HepG2 (cell line): ENCODE data around the gene CYP2W1. TPM values are rescaled to one million over a fixed set of nuclear protein-coding genes. Genes with fewer than 3 reads are reported as not detected.

Source experiments
- AKNA ChIP-seq: sonication (generic); formaldehyde crosslinking; IDR thresholded peaks from 2 replicates; pipeline ENCODE4 v1.4.0; 2020; ENCODE audit warnings: missing genetic modification reagents, borderline replicate concordance
- CC2D1A ChIP-seq: sonication (generic); formaldehyde crosslinking; IDR thresholded peaks from 2 replicates; pipeline ENCODE4 v1.8.1; 2023; ENCODE audit warnings: mild to moderate bottlenecking, missing genetic modification reagents
- E2F2 ChIP-seq: sonication (generic); formaldehyde crosslinking; IDR thresholded peaks from 2 replicates; pipeline ENCODE4 v1.4.0; 2020; ENCODE audit warnings: missing genetic modification reagents, borderline replicate concordance
- GTF3A ChIP-seq: sonication (generic); formaldehyde crosslinking; conservative IDR thresholded peaks from 2 replicates; pipeline ENCODE4 v1.4.0; 2020; ENCODE audit warnings: mild to moderate bottlenecking, missing genetic modification reagents
- MYC ChIP-seq: sonication (generic); formaldehyde crosslinking; IDR thresholded peaks from 2 replicates; pipeline ENCODE4 v1.9.0; 2021; ENCODE audit warnings: missing genetic modification reagents, borderline replicate concordance
- NFIC ChIP-seq: IDR thresholded peaks from 2 replicates; pipeline ENCODE4 v1.6.1; 2012; ENCODE audit warnings: mild to moderate bottlenecking, low read length, inconsistent platforms
- RAD21 ChIP-seq: fragments of 450-650 bp; formaldehyde crosslinking; IDR thresholded peaks from 2 replicates; pipeline ENCODE4 v1.5.0; 2020; ENCODE audit warnings: mild to moderate bottlenecking
- RXRA ChIP-seq: sonication (generic); formaldehyde crosslinking; IDR thresholded peaks from 2 replicates; pipeline ENCODE4 v1.5.1; 2020; ENCODE audit warnings: missing genetic modification reagents
- ZBTB37 ChIP-seq: sonication (generic); formaldehyde crosslinking; IDR thresholded peaks from 2 replicates; pipeline ENCODE4 v1.4.0; 2020; ENCODE audit warnings: mild to moderate bottlenecking, missing genetic modification reagents
- ZC3H4 ChIP-seq: sonication (generic); formaldehyde crosslinking; IDR thresholded peaks from 2 replicates; pipeline ENCODE4 v1.4.0; 2020; ENCODE audit warnings: missing genetic modification reagents, borderline replicate concordance
- ZNF333 ChIP-seq: sonication (generic); formaldehyde crosslinking; IDR thresholded peaks from 2 replicates; pipeline ENCODE4 v1.4.0; 2020; ENCODE audit warnings: mild to moderate bottlenecking, missing genetic modification reagents, borderline replicate concordance
- ZNF343 ChIP-seq: sonication (generic); formaldehyde crosslinking; IDR thresholded peaks from 2 replicates; pipeline ENCODE4 v1.4.0; 2020; ENCODE audit warnings: mild to moderate bottlenecking, missing genetic modification reagents
- ZNF567 ChIP-seq: sonication (generic); formaldehyde crosslinking; IDR thresholded peaks from 2 replicates; pipeline ENCODE4 v1.8.1; 2023; ENCODE audit warnings: mild to moderate bottlenecking, missing genetic modification reagents, borderline replicate concordance
- ZNF570 ChIP-seq: sonication (generic); formaldehyde crosslinking; IDR thresholded peaks from 2 replicates; pipeline ENCODE4 v1.4.0; 2020; ENCODE audit warnings: mild to moderate bottlenecking, missing genetic modification reagents, borderline replicate concordance
- ZNF703 ChIP-seq: sonication (generic); formaldehyde crosslinking; IDR thresholded peaks from 2 replicates; pipeline ENCODE4 v1.5.1; 2020; ENCODE audit warnings: missing genetic modification reagents, mild to moderate bottlenecking, moderate library complexity, borderline replicate concordance
- ZNF780A ChIP-seq: sonication (generic); formaldehyde crosslinking; IDR thresholded peaks from 2 replicates; pipeline ENCODE4 v1.8.0; 2022; ENCODE audit warnings: mild to moderate bottlenecking, missing genetic modification reagents, moderate library complexity
- ZSCAN12 ChIP-seq: sonication (generic); formaldehyde crosslinking; IDR thresholded peaks from 2 replicates; pipeline ENCODE4 v1.9.0; 2021; ENCODE audit warnings: mild to moderate bottlenecking, missing genetic modification reagents
- polyA plus RNA-seq, 8 experiments: library from polyadenylated mRNA; depleted of rRNA in 3 of 8; stranded (reverse) in 7 of 8; unstranded in 1 of 8; fragments of >200 nt; fragmentation: Illumina TruSeq in 4 of 8; extraction: Trizol in 4 of 8; gene quantifications; 2 replicates each; pipeline versions ENCODE4 v1.2.1 to v1.2.3, GENCODE V29; 2011 to 2016; ENCODE audit warnings: low read depth in 4 of 8, missing spikeins in 1 of 8, mixed read lengths in 1 of 8; ENCODE audit not compliant: insufficient read depth in 1 of 8
- total RNA-seq, 5 experiments: library from RNA; depleted of rRNA; stranded (reverse); fragments of >200 nt; fragmentation: Illumina TruSeq; extraction: Trizol; gene quantifications; 2 replicates each; pipeline ENCODE4 v1.2.3, GENCODE V29; 2016; ENCODE audit warnings: low read depth in 1 of 5
- TF ChIP-seq, protein P1 (sequence below): sonication (generic); formaldehyde crosslinking; IDR thresholded peaks from 2 replicates; pipeline ENCODE4 v1.8.0; 2022; ENCODE audit warnings: mild to moderate bottlenecking, missing genetic modification reagents; ENCODE audit not compliant: insufficient replicate concordance
- TF ChIP-seq, protein P2 (sequence below): fragments of 450-650 bp; IDR thresholded peaks from 2 replicates; pipeline ENCODE4 v1.6.1; 2016

CYP2W1 gene
- total and polyA plus RNA-seq, 2 of the 13 experiments (the other 11 are each of a cell fraction or from before 2014, with no cell fraction given) = 19.5 to 31.7 TPM

DNA sequence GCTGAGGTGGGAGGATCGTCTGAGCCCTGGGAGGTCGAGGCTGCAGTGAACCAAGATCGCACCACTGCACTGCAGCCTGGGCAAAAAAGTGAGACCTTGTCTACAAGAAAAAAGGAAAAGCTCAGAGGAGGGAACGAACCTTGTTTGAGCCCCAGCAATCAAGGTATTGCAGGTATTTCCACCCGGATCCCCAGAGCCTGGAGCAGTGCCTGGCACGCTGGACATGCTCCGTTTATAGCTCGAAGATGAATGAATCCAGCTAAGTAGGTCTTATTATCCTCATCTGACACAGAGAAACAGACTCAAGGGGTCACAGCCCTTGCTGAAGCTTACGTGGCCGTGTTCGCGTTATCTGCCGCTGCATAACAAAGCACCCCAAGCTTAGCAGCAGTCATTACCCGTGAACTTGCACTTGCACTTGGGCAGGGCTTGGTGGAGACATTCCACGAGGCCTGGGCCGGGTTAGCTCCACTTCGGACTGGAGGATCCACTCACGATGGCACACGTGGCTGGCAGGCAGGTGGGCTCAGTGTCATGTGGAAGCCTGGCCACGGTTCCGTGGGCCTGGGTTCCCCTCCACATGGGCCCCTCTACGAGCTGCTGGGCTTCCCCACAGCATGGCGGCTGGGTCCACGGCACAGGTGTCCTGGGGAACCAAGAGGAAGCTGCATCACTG, 4.4 kb upstream of the CYP2W1 start (continued):
- no peak for TF ChIP-seq ZNF780A (CRISPR knock-in tag)
- TF ChIP-seq ZNF570 (CRISPR knock-in tag) = no peak
- TF ChIP-seq RXRA (CRISPR knock-in tag) = peak; percentile 60
- no peak for TF ChIP-seq ZNF333 (CRISPR knock-in tag)
- TF ChIP-seq RAD21 (CRISPR knock-in tag) = no peak
- TF ChIP-seq, protein P1, sequence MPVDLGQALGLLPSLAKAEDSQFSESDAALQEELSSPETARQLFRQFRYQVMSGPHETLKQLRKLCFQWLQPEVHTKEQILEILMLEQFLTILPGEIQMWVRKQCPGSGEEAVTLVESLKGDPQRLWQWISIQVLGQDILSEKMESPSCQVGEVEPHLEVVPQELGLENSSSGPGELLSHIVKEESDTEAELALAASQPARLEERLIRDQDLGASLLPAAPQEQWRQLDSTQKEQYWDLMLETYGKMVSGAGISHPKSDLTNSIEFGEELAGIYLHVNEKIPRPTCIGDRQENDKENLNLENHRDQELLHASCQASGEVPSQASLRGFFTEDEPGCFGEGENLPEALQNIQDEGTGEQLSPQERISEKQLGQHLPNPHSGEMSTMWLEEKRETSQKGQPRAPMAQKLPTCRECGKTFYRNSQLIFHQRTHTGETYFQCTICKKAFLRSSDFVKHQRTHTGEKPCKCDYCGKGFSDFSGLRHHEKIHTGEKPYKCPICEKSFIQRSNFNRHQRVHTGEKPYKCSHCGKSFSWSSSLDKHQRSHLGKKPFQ (CRISPR knock-in tag) = no peak
- TF ChIP-seq, protein P2, sequence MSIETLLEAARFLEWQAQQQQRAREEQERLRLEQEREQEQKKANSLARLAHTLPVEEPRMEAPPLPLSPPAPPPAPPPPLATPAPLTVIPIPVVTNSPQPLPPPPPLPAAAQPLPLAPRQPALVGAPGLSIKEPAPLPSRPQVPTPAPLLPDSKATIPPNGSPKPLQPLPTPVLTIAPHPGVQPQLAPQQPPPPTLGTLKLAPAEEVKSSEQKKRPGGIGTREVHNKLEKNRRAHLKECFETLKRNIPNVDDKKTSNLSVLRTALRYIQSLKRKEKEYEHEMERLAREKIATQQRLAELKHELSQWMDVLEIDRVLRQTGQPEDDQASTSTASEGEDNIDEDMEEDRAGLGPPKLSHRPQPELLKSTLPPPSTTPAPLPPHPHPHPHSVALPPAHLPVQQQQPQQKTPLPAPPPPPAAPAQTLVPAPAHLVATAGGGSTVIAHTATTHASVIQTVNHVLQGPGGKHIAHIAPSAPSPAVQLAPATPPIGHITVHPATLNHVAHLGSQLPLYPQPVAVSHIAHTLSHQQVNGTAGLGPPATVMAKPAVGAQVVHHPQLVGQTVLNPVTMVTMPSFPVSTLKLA = no peak
- TF ChIP-seq E2F2 = no peak
- TF ChIP-seq ZBTB37 (CRISPR knock-in tag) = no peak
- TF ChIP-seq CC2D1A (CRISPR knock-in tag) = no peak
- peak; percentile 16; the same call in 1 of the 2 replicates for TF ChIP-seq MYC (CRISPR knock-in tag)
- no peak for TF ChIP-seq NFIC
- peak; percentile 94 for TF ChIP-seq ZC3H4 (CRISPR knock-in tag)
- TF ChIP-seq ZNF567 = no peak
- TF ChIP-seq GTF3A (CRISPR knock-in tag) = no peak
- no peak for TF ChIP-seq ZSCAN12
- TF ChIP-seq AKNA = no peak
- TF ChIP-seq ZNF703 (CRISPR knock-in tag) = no peak
- TF ChIP-seq ZNF343 = no peak
